HG03039 (cell line): ENCODE data around the gene CTNNA3.
A peak's percentile ranks its signal among the peaks of the same experiment; 100 is the strongest.

Experiments used
- ATAC-seq: cut with Tn5 transposase; IDR thresholded peaks from one replicate; pipeline ENCODE4 v1.9.1; 2021; ENCODE audit warnings: mild to moderate bottlenecking, moderate library complexity; ENCODE audit not compliant: unreplicated experiment

CTNNA3 gene

DNA sequence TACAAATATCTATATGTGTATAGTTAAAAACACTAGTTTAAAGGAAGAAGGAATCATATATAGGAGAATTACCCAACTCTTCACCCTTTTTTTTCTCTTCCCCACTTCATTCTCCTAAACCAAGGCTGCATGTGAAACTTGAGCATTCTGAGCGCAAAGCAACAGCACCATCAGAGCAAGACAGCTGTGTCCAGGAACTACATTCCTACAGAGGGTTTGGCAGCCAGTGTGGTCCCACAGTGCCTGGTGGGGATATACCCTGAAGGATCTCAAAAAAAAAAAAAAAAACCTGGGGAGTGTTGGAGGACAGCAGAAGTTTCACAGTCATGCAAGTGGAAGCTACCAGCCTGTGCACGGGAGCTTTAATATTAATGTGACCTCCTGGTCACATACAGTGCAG lies 310.4 kb downstream of the CTNNA3 start:
- no peak for ATAC-seq

DNA sequence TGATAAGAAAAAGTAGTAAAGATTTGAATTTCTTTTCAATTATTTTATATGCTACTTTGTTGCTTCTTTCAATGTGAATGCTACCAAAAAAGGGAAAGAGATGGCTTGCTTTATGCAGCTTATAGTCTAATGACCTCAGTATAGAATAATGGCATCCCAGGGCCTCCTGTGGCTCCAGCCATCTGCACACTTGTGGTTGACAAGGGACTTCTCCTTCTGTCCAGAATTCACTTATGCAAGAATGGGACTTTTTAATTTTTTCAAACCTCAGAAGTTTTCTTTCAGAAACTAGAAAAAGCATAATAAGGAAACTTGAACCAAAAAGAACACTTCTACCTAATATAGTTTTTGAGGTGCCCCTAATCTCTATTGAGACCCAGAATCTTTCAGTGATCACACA lies 310.9 kb downstream of the CTNNA3 start:
- ATAC-seq, result peak; percentile 69

DNA sequence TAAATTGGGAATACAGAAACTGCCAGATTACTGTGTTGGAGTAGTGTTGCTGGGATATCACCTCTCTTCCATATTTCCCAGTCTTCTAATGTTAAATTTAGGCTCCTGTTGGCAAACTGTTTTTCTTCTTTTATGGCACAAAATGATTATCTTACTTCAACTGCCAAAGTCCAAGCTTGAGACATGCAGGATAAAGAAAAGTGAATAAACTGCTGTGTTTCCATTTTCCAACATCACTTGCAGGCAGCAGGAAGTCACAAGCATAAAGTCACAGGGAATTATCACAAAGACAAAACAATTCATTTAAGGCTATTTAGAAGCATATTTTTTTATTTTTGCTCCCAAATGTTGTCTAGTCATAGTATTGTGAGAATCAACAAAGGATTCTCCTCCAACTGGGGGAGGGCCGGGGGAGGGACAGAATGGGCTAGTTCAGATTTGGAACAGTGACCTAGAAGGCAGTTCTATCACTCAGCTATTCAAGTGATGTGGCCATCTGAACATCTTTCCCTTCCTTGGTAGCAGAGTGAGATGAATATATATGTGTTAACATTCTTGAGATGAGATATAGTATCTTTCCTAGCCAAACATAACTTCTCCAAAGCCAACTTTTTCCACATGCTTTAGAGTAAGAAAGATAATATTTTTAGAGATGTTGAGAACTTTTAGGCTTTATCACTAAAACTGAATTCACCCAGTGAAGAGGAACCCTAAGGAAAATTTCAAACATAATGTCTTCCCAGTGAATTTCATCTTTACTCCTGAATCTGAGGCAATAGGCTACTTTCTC lies 364.7 kb downstream of the CTNNA3 start:
- ATAC-seq, result no peak

DNA sequence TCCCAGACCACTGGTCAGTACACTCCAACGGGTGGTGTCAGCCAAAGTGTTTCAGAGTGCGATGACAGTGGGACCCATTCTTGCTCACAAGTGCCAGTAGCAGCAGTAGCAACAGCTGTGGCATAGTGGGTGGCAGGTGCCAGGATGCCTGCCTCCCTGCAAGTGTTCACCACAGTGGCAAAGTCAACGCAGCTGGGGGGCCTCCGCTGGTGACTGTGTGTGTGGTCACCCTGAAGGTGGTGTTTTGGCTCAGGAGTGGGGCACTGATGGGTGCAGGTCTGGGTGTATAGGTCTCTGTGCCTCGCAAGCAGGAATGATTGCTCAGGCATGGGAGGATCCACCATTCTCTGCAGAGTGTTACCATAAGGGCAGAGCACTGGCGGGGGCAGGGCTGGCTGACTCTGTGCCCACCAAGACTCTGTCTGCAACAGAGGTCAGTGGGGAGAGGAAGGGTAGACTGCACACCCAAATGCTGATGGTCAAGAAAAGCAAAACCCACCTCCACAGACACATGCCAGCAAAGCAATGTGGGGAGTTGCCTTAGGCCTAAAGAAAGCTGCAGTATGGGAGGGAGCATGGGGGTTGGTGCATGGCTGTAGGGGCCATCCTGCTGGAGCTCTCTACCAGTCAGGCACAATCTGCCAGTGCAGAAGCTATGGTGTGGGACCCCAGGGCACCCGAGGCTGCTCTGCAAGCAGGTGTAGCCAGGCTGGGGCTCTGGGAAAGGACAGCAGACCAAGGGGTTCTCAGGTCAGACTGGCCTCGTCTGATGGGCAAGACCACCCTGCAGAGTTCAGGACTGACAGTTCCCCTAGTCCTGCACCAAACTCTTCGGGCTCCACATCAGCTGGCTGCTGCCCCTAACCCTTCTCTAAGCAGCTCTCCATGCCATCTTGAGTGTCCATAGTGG lies 368.1 kb downstream of the CTNNA3 start:
- no peak for ATAC-seq

DNA sequence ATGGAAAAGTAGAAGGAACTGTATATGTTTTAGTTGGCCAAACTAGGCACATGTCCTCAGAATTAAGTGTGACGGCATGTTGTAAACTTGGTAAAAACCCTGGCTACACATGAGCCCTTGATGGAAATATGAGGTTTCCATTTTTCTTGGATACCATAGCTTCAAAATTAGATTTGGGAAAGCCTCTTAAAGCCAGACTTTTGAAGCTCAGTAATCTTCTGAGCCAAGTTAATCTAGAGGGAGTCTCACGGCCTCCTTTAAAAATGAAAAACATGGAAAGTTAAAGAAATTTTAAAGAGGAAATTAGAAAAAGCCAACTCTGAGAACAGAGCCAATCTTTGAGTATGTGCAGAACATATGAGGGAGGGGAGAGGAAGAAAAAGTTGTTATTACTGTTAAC lies 376.0 kb downstream of the CTNNA3 start:
- ATAC-seq, result no peak

DNA sequence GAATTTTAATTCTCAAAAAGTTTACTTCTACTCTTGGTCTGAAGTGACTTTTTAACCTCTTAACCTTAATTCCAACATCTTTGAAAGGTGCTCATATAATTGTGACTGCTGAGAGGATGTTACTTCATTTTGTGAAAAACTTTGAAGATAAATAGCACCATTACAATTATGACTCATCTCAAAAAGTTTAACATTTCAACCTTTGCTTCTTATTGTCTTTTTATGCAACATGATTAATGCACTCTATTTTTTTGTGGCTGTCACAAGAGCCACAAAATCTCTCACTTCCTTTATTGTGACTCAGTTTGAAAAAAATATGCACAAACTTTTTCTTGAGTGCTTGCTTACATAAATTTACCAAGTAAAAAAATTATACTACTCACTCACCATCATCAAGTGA lies 387.1 kb downstream of the CTNNA3 start:
- no peak for ATAC-seq

DNA sequence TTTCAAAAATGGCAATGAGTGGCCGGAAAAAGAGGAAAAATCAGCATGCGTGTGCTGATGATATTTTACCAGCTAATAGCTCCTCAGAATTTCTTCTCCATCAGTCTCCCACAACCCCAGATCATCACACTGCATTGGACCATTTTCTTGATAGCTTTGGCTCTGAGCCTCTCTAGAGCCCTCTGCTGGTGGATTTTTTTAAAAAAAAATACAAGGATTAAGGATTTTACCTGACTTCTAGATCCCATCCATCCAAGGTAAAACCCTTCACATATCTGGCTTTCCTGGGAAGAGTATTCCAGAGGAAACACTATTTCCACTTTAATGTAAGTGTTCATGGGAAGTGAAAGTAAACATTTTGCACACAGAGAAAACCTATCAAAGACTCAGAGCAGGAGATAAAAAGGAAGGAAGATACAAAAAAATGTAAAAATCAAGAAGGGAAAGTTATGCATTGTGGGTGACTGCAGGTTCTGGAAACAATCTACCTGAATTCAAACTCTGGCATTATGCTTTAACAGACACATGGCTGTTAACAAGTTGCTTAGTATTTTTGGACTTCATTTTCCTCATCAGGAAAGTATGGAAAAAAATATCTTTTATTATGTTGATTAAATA lies 389.3 kb downstream of the CTNNA3 start:
- no peak for ATAC-seq

DNA sequence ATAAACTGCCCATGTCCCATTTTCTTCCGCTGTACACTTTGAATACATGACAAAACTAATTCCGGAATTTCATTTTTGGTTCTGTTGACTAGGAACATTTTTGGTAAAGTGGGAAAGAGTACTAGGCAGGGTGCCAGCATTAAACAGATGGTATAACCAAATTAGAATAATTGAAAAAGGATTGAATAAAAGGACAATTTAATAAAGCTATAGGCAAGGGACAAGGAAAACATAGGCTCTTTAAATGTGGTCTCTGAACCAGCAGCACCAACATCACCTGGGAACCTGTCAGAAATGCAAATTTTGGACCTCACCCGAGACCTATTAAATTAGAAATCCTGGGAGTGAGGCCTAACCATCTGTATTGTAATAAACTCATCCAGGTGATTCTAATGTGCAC lies 393.3 kb downstream of the CTNNA3 start:
- ATAC-seq, result no peak

DNA sequence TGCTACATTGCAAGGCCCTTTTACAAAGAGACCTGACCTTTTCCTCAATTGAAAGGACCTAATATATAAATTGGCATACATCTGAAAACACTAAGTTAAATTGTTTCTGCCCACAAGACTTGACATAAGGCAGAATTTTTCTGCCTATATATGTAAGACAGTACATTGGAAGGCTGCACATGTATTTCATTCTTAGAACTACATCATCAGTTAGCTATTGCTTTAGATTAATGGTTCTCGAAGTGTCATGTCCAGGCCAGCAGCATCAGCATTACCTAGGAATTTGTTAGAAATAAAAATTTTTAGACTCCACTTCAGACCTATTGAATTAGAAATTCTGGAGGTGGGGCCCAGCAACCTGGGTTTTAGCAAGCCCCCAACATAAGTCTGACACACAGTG lies 396.2 kb downstream of the CTNNA3 start:
- ATAC-seq, result no peak

DNA sequence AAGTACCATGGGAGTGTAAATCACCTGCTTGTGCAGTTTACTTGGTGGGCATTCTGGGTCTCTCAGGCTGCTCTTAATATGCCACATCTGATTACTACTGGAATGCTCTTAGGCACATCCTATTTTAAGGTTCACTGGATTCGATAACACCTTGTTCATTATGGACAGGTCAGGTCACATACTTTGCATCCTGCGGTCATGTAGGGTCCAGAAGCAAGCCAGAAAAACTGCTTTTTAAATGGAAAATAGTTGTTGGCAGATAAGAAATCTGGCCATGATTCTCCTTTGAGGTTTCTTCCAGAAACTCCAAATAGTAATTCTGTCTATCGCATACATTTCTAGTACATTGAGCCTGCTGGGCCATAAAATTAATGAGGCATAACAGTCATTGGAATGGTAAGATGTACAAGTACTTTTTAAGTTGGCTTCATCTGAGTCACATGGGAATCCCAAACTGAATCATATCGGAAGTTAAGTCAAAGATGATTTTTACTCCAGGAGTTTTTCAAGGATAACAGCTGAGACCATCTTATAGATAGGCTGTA lies 398.3 kb downstream of the CTNNA3 start:
- no peak for ATAC-seq

DNA sequence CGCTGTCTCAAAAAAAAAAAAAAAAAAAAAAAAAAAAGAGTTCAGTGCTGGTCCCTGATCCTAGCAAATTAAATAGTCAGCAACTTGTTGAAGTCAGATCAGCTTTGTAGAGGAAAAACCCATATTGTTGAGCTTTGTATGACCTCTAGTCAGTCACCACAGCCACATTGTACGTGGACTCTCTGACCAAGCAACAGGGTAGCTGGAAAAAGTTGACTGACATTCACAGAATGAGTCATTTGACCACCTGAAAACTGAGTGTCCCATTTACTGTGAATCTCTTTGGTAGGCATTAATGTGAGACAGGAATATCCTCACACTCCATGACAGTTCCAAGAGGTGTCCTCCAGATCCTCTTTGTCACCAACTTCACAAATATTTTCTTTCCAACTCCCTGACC lies 399.1 kb downstream of the CTNNA3 start:
- no peak for ATAC-seq

DNA sequence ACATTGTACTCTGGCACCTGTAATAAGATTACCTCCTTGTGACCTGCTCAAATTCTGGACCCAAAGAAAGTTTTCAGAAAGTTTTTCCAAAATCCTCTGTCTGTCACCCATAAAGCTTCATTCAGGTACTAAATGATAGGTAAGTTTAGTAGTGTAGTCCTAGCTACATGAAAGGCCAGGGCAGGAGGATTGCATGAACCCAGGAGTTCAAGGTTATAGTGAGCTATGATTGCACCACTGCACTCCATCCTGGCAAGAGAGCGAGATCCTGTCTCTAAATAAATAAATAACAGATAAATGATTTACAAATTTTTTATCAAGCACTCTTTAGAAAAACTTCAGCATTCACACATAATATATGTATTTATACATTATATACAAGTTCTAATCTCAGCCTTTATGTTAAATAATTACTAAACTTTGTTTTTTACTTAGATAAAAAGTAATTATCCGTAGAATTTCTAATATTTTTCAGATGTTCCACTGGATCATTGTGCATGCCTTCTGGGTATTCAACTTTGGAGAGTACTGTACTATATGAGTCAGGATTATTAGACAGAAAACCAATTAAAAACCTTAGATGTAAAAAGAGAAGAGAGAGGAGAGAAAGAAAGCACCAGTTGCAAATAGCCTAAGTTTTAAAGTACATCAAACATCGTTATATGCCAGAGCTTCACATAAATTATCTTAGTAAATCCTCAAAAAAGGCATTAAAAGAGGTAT lies 407.1 kb downstream of the CTNNA3 start:
- no peak for ATAC-seq

DNA sequence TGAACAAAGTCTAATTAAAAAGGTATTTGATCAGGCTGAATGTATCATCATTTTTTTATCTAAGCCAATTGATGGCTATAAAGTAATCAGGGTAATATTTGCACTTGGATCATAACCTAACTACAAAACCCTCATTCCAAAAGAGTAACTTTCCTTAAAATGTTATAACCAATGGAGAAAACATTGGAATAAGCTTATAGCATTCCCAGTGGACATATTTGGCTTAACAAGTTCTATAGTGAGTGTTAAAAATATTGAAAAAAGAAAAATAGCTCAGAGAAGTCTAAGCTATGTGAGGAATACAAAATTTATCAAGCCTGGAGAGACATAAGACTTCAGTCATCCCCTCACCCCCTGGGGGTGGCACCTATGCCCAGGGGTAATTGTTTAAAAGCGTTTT lies 411.4 kb downstream of the CTNNA3 start:
- no peak for ATAC-seq

DNA sequence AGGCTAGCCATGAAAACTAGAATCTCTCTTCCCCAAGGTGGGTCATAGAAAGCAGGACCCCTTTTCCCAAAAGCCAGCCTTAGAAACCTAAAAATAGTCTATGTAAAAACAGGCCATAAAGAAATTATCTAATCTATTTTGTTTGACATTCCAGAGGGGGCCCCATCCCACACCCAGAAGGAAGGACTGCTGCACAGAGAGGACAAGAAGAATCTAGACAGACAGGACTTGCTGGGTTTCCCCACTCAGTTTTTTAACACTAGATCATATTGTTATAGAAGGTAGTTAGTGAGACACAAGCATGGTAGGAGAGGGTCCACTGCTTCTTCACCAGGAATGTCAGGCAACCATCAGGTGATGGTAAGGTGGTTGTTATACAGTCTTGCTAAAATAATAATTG lies 413.1 kb downstream of the CTNNA3 start:
- ATAC-seq, result no peak

DNA sequence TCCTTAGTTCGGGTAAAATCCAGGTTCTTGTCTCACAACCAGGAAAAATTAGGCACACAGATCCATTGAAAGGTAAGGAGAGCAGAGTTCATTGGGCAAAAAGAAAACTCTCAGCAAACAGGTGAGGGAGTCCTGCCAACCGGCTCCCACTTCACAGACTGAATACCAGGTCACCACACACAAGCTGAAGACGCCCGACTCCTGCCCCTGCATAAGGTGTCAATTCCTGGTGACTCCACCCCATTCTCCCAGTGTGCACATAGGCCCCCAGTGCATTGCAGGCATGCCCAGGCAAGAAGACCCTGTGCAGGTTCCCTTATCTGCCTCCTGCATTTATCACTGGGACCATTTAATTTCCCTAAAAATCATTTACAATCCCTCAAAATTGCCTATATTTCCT lies 415.6 kb downstream of the CTNNA3 start:
- no peak for ATAC-seq

DNA sequence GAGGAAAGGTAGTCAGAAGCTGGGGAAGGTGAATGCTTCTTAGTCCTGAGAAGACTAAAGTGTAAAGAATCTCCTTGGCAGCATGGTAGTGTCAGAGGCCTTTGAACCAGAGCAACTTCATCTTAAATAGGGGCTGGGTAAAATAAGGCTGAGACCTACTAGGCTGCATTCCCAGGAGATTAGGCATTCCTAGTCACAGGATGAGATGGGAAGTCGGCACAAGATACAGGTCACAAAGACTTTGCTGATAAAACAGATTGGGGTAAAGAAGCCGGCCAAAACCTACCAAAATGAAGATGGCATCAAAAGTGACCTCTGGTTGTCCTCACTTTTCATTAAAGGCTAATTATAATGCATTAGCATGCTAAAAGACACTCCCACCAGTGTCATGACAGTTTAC lies 418.6 kb downstream of the CTNNA3 start:
- ATAC-seq, result no peak

DNA sequence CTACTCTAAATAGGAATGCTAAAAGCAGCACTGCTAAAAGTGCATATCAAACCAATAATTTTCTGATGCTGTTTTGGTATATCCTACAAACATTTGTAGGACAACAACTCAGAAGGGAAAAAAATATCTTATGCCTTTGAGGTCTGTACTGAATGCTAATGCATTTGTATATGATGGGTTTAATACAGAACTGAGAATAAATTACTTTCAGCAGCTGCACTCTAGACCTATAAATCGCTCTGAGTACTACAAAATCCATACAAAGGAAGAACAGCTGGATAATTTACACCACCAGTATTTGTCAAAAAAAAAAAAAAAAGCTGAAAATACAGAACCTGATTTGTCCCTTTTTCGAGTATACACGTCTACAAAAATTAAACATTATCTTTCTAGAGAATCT lies 426.2 kb downstream of the CTNNA3 start:
- ATAC-seq, result no peak

DNA sequence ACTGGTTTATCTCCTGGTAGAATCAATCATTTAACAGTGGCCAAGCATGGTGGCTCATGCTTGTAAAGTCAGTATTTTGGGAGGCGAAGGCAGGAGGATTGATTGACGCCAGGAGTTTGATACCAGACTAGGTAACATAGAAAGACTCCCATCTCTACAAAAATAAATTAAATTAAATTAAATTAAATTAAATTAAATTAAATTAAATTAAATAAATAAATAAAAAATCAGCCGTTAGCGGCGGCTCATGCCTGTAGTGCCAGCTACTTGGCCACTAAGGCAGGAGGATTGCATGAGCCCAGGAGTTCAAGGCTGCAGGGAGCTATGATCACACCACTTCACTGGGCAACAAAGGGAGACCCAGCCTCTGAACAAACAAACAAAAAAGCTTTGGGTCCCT lies 427.8 kb downstream of the CTNNA3 start:
- no peak for ATAC-seq

DNA sequence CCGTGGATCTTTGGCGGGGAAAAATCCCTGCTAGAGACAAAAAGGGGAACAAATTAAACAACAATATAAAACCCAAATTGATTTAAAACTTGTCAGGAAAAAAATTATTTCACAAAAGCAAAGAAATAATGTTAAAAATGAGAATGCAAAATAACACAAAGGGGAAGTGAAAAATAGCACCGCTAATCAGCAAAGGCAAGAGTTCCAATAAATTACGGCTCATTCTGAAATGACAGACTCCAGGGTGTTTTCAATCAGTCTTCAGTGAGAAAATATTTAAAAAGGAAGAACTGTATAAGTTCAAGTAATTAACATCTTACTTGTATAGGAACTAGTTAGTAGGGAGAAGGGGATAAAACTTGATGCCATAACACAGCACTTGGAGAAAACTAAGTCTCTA lies 433.3 kb downstream of the CTNNA3 start:
- no peak for ATAC-seq

DNA sequence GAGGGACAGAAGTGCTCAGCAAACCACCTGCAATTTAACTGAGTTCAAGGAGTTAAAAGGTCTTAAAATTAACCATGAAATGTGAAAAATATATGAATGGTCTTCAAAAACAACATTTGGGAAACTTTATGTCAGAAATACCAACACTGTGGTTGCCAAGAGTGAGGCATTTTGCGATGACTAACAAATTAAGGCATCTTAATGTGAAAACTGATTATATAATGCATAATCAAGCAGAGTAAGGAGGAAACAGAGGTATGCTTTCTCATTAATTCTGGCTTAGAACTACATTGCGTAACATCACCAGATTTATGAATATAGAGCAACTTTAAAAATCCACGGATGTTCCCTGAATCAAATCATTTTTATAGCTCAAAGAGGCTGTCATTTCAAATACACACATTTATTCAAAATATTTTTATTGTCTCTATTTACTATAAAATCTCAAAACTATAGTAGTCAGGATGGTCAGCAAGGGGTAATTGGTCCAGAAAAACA lies 434.6 kb downstream of the CTNNA3 start:
- no peak for ATAC-seq
